Stimulated activated CD8-positive, alpha-beta memory T cell treated with anti-CD3 and anti-CD28 coated beads, Interleukin-12 subunit alpha, Interleukin-12 subunit beta, amount 100 ng/mL, for 24 hours (primary cell): ENCODE measurements around the gene ARFGAP1.

ENCODE experiments used
- DNase-seq: peaks from one replicate; pipeline ENCODE4 v3.0.0-alpha.2; 2020; ENCODE audit errors: extremely low read depth

The ARFGAP1 gene

DNA sequence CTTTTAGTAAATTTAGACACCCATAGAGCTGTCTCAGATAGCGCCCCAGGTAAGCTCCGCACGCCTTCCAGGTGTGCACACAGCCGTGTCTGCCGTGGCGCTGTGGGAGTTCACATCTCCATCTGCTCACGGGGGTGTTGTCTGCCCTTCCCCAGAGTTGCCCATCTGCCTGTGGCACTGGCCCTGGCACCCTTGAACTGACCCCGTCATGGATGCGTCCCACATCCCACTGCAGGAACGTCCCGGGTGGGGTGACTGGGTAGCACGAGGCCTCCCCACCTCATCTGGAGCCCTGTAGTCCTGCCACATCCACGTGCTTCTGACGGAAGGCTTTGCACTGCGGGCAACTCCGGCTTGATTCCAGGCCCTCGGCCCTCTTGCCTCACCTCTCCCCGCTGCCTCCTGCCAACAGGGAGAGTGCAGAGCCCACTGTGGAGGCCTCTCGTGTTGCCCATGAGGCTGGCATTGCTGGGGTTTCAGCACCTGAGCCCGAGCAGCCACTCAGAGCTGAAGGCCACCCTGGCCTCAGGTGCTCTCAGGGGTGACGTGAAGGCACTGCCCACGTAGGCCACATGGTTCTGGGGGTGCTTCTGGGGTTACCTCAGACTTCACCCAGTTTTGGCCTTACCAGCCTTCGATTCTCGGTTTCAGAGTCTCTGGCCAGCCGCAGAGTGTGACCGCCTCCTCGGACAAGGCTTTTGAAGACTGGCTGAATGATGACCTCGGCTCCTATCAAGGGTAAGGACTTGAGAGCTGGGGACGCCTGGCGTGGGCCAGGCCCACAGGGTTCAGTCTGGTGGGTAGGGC, 5.1 kb downstream of the ARFGAP1 start:
- DNase-seq, result no peak

DNA sequence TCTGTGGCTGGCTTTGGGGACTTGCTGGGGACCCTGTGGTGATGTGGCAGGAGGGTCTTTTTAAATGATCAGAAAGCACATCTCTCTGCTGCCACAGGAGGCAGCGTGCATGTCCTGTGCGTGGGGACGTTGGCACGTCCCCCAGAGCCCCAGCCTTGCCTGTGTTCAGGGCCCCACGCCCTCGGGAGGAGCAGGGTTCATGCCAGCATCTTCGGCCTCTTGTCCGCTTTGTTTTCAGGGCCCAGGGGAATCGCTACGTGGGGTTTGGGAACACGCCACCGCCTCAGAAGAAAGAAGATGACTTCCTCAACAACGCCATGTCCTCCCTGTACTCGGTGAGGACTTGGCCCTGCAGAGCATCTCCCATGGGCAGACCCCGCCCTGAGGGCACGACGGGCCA, 6.0 kb downstream of the ARFGAP1 start:
- DNase-seq, result no peak

DNA sequence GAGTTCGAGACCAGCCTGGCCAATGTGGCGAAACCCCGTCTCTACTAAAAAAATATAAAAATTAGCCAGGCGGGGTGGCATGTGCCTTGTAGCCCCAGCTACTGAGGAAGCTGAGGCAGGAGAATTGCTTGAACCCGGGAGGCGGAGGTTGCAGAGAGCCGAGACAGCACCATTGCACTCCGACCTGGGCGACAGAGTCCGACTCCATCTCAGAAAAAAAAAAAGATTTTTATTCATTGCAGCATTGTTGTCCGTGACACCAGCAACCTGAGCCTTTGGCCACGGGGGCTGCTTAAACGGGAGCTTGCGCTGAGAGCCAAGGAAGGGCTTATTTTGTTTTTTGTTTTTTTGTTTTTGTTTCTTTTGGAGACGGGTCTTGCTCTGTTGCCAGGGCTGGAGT, 7.3 kb downstream of the ARFGAP1 start:
- DNase-seq, result no peak

DNA sequence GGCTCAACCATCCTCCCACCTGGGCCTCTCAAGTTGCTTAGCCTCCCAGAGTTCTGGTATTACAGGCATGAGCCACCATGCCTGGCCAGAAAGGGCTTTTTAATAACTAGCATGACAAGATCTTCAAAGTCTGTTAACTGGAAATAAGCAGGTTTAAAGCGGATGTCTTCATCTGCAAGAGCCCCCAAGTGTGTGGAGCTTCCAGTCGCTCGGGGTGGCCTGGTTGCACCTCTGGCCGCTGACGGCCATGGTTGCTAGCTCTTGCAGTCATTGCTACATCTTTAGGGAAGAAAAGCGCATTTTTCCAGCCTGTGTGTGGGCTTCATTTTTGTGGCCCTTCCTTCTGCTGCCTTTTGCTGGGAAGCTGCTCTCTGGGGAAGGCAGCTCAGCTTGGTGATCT, 7.8 kb downstream of the ARFGAP1 start:
- DNase-seq, result no peak

DNA sequence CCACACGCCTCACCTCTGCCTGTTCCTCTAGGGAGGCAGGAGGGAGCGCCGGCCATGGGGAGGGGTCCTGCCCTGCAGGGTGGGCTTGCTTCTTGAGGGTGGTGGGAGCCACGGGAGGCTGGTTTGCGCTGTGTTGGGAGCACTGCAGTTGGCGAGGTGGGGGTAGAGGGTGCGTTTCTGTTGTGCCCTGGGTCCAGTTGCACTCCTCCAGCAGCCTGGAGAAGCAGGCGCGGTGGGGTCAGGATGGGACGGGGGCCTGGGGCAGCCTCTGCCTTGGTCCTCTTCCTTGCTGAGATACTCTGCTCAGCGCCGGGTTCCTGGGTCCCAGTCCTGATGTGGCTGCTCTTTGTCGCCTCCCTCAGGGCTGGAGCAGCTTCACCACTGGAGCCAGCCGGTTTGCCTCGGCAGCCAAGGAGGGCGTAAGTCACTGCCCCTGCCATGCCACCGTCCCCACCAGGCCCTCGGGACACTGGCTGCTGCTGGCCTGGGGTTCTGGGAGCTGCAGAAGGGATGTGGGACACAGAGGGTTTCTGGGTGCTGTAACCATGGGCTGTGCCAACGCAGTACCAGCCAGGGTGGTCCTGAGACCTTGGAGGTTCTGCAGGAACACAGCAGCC, 8.4 kb downstream of the ARFGAP1 start:
- no peak for DNase-seq

DNA sequence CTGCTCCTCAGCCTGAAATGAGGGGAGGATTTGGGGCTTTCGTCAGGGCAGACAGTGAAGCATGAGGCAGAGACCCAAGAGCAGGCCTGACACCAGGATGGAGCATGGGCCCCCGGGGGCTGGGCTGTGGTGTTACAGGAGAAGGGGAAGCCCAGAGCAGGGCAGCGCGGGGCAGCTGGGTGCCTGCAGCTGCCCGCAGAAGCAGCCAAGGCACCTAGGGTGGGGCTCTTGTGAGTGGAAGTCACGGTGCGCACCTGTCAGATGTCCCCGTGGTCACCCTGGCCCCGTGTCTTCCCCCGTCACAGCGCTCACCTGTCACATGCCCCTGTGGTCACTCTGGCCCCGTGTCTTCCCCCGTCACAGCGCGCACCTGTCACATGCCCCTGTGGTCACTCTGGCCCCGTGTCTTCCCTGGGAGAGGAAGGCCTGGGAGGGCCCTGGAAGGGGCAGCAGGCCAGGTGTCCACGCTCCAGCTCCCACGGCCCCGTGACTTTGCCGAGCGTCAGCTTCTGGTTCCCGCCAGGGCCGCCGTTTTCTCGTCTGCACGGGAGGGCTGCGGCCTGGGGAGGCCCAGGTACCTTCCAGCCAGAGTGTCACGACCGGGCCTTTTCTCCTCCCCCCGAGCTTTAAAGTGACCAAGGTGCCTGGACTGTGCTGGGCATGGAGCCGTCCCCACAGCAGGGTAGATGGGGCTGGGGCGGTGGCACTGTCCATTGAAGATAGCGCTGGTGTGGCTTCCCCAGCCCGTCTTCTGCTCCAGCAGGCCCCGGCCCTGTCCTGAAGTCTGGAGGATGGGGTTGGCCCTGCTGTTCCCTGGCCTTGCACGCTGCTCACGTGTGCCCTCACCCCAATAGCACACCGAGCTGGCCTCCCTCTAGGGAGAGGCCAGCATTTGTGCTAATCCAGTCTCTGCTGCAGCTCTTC, 9.4 kb downstream of the ARFGAP1 start:
- no peak for DNase-seq

DNA sequence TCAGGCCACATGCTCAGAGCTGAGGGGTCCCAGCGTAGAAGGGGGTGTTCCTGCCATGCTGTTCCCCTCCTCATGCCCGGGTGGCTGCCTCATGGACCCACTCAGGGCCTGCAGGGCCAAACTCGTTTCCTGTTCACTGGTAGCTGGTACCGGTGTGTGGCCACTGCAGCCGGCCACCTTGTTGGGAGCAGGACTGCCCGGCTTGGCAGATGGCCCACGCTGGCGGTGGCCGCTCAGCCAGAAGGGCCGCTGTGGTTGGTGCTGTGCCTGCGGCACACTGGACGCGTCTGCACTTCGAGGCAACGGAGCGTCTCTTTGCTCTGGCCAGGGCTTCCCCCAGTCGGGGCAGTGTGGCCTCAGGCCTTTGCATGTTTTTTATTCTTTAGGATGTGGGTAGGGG, 10.3 kb downstream of the ARFGAP1 start:
- DNase-seq, result no peak

DNA sequence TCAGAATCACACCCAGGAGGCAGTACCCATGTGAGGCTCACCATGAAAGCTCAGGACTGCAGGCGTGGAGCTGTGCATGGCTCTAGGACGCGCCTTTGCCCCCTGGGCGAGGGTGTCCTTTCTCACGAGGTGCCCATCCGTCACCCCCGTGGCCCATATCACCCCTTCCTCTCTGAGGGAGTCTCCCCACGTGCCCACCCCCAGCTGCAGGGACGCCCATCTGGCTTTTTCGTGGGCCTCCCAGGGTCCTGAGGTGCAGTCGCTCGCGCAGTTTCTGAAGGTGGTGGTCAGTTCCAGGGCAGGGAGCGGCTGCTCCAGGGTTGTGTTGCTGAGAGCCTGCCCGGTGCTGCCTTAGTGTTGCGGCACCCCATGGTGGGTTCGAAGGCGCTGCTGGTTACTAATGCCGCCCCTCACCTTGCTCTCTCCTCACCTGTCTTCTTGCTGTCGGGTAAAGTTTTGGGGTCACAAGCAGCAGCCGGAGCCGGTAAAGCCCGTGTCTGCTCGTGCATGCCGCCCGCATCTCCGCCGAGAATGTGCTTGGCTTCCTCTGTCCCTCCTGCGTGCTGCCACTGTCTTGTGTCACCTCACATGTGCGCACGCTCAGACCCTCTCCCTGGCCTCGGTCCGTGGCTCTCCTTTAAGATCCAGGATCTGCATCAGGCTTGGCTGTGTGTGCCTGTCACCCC, 10.9 kb downstream of the ARFGAP1 start:
- DNase-seq, result no peak

DNA sequence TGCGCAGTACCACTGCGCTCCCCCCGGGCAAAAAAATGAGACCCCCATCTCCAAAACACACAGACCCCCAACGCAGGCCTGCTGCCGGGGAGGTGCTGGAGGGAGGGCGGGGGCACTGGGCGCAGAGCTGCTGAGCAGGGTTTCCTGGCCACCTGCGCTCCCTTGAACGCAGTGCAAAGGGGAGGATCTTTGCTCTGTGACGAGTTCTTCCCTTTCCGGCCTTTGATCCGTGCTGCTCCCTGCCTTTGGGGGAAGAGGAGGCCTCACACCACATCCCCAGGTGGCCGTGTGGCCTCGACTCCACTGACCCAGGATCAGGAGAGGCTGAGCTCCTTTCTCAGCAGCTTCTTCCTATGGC, 11.4 kb downstream of the ARFGAP1 start:
- no peak for DNase-seq

DNA sequence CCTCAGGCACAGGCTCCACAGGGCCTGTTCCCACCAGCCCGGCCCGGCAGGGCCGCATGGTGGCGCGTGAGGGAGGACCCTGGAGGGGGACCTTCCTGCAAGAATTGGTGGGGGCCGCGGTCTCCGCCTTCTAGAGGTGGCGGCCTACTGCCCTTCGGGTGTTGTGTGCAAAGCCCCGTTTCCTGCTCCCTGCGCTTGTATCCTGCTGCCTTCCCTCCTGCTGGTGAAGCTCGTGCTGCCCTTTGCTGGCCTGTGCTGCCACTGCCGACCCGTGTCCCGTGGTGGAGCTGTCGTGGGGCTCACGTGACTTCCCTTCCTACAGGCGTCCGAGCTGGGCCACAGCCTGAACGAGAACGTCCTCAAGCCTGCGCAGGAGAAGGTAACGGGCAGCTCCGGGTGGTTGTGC, 11.9 kb downstream of the ARFGAP1 start:
- DNase-seq, result no peak

DNA sequence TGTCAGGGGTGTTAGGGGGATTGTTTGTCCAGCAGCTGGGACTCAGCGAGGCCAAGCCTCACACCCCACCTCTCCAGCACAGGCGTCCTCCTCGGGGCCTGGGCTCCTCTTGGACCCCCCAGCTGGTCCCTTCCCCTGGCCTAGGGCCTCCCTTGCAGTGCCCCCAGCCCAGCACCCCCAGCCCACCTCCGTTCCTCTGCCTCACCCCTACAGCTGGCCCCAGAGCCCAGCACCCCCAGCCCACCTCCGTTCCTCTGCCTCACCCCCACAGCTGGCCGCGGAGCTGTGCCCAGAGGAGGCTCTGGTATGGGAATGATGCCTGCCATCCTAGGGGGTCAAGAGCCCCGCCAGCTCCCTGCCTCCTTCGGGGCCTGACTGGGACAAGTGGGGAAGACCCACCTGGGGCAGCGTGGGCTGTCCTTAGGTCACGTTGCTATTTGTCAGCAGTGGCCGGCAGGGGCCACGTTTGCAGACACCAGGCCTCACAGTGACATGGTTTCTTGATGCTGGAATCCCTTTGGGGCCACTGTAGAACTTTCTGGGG, 12.4 kb downstream of the ARFGAP1 start:
- DNase-seq, result no peak

DNA sequence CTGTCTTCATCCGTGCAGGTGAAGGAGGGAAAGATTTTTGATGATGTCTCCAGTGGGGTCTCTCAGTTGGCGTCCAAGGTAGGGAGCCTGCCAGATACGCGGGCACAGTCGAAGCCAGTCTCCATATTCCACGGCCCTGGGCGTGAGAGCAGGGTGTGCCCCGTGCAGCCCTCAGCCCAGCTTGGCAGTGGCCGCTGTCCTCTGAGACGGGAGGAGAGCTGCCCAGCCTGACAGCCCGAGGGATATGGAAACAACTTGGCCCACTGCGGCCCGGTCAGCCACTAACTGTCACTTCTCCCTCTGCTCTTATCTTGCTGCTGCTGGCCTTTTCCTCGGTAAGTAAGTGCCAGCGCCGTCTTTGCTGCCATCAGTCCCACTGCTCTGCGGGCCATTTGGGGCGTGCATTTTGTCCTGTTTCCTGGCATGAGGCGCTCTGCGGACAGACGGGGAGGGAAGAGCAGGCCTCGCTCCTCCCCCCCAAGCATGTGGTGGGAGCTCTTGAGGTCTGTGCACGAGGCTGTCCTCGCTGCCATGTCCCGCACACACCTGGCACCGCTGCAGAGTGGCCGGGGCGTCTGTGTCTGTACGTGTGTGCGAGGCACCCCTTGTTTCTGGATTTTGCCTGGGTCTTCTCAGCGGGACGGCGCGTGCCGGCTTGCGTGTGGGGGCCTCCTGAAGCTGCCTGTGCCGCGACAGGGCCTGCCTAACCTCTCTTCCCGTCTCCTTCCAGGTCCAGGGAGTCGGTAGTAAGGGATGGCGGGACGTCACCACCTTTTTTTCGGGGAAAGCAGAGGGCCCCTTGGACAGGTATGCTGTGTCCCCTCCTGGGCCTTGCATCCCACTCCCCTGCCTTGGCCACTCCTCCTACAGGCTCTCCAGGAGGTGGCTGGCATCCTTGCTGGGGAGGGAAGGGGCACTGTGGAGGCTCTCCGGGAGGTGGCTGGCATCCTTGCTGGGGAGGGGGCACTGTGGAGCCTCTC, 13.3 kb downstream of the ARFGAP1 start:
- DNase-seq, result no peak

DNA sequence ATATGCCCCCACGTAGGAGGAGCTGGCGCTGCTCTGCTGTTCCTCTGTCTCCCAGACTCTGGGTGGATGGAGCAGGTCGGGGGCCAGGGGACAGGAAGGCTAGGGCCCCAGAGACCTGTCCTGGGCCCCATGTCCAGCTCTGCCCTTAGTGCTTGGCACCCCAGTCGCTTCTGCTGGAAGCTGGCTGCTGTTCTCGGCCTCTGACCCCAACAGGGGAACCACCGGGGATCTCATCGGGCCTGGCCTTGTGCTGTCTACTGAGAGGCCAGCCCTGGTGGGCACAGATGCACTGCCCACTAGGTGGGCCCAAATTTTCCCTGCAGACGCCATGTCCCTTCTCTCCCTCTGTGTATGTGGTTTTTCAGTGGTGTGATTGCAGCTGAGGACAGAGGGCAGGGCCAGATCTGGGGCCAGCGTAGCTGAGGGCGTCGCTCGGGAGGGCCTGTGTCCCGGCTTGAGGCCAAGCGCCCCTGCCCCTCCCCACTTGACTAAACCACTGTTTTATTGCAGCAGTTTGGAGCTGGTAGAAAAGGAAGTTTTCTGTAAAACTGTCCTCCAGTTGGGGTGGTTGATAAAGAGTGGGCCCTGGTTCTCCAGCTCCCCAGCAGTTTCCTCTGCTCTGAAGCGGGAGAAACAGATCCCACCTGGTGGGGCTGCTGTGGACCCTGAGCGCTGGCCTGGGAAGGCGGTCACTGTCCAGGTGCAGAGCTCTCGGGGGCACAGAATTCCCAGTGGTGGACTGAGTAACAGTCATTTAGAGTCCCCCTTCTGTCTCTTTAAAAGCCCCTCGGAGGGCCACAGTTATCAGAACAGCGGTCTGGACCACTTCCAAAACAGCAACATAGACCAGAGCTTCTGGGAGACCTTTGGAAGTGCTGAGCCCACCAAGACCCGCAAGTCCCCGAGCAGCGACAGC, 14.4 kb downstream of the ARFGAP1 start:
- no peak for DNase-seq

DNA sequence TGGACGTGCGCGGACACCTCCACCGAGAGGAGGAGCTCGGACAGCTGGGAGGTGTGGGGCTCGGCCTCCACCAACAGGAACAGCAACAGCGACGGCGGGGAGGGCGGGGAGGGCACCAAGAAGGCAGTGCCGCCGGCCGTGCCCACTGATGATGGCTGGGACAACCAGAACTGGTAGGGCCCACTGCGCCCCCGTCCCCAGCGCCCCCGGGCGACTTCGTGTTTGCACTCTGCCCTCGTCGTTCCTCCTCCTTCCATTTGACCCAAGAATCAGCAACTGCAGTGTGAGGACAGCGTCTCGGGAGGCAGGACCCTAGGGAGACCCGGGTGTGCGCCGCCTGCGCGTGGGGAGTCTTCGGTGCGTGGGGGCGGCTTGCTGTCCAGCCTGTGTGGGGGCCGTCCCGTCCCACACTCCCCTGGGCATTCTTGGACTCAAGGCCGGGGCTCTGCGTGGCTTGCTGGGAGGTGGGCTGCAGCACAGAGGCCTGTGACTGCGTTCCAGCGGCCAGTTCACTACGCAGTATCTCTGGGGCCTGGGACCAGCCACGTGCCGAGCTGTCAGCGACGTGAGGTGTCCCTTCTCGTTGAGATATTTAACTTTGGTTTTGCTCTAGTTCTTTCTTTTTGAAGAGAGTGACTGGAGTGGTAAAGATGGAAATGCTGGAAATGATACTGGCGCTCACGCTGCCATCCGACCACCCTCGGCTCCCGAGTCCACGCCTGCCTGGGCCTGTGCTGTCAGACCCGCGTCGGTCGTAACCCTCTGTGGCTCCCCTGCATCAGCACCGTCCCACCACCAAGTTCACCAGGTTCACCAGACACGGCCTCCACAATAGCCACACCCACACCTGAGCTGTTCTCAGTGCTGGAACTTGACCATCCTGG, 15.3 kb downstream of the ARFGAP1 start:
- no peak for DNase-seq

DNA sequence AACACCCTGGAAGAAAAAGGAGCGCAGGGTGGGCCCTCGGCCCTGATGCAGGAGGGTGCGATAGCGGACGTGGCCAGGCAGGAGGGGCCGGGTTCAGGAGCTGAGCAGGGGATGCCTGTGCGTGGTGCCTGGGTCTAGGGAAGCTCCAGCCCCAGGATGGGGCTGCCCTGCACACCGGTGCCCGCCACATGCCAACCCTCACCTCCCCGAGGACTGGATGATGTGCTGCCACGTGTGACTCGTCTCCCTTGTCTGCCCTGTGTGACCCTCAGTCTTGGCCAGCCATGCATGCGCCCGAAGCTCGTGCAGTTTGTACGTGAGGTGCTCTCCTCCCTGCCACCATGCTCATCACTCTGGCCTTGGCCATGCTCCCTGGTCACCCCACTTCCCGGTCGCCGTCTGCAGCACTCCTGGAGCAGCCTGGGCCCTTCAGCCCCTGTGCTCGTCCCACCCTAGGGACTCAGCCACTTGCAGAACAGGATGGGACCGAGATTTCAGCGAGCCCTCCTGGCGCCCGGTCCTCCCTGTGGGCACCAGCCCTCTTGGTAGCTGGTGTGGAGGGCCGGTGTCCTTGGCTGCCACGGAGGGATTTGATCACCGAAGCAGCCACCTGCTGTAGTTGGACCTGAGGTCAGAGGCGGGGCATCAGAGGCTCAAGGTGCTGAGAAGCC, 16.1 kb downstream of the ARFGAP1 start:
- DNase-seq, result no peak

DNA sequence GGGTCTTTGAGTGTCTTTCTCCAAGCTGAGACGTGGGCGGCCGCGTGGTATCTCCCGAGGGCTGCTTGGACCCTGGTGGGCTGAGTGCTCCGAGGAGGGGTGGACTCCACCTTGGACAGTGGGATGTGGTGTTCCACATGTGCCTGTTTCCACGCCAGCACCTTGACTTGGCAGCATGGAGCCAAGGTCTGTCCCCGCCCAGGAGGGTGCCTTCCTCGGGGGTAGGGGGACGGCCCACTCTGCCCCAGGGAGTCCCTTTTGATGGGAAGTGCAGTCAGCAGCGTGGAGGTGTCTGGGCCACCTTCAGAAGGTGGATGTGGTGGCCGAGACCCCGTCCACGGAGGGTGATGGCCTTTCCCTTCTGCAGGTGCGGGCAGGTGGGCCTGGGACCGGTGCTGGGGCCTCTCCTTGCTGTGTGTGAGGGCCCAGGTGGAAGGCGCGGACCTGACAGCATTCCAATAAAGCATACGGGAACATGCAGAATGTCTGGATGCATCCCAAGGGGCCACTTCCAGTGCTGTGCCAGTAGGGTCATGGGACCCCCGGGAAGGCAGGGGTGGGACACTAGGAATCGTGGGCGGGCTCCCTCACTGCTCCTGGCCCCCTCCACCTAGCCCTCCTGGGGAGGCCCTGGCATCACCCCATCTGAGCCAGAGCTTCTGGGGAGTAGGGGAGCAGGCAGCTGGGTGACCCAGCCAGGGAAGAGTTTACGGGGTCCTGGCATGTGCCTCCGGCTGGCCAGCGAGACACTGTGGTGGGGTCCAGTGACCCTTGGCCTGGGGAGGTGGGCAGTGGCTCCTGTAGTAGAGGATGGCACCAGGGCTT, 16.9 kb downstream of the ARFGAP1 start:
- no peak for DNase-seq

DNA sequence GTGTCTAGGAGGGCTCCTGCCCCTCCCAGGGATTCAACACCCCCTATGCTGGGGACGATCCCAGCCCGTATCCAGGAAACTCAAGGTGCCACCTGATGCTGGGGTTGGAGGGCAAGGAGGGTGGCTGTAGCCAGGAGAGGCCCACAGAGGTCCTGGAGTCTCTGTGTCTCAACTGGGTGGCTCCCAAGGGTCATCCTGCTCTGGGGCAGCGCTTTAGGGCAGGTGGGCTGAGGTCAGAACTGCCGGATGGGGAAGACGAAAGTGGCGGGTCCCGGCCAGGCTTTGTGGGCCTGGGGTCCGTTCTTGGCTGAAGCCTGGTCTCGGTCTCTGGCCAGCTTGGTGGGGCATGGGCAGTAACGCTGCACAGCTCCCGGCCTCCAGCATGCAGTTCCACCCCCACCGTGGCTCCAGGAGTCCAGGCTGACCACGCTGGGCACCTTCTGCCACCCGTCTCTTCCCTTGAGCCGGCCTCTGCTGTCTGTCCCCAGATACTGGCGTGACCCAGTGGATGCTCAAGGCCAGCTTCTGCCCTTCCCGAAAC, 17.6 kb downstream of the ARFGAP1 start:
- DNase-seq, result no peak
